Activated naive CD8-positive, alpha-beta T cell (primary cell): Measurements from ENCODE around the gene PDXK.
"Not testable (repeated sequence)": the region's sequence is repeated elsewhere in the genome, so short reads cannot be mapped to it uniquely, and the experiment has no call there.

Experiments used
- H3K27ac Mint-ChIP-seq: one replicate; pipeline ENCODE4 v1.8.0; 2021; ENCODE audit warnings: mixed read lengths
- H3K27me3 Mint-ChIP-seq: one replicate; pipeline ENCODE4 v1.8.0; 2021; ENCODE audit warnings: mixed read lengths
- H3K36me3 Mint-ChIP-seq: one replicate; pipeline ENCODE4 v1.8.0; 2021; ENCODE audit warnings: mixed read lengths
- H3K4me1 Mint-ChIP-seq: one replicate; pipeline ENCODE4 v1.8.0; 2021; ENCODE audit warnings: low read depth, mixed read lengths
- H3K4me3 Mint-ChIP-seq: one replicate; pipeline ENCODE4 v1.8.0; 2021; ENCODE audit warnings: mild to moderate bottlenecking, mixed read lengths
- H3K9me3 Mint-ChIP-seq: one replicate; pipeline ENCODE4 v1.8.0; 2021; ENCODE audit warnings: low read depth, mixed read lengths

PDXK gene

GRCh38 chr21:43718872-43719747, at the start of gene PDXK:
PDXK (plus strand) TSS chr21:43719129; CDS start chr21:43719295, 166 bp downstream.
- H3K4me1 Mint-ChIP-seq = peaks cover 31% of the 10 kb centered on the region

GRCh38 chr21:43669828-43670605, 48.9 kb upstream of the PDXK start:
- Mint-ChIP-seq H3K36me3 (peaks cover 5% of the 10 kb centered on the region), H3K4me3 (no peak overlapping the region), H3K9me3 (no peaks in the 10 kb centered on the region), H3K27ac (no peak overlapping the region), H3K27me3 (no peaks in the 10 kb centered on the region), H3K4me1 (peaks cover 26% of the 10 kb centered on the region)

More at GRCh38 chr21:43718872-43719747, at the start of gene PDXK:
- H3K4me3 Mint-ChIP-seq = peak within 1 kb of the TSS; percentile 86
- H3K9me3 Mint-ChIP-seq = no peaks in the 10 kb centered on the region
- H3K36me3 Mint-ChIP-seq = no peaks in the 10 kb centered on the region
- H3K27me3 Mint-ChIP-seq = no peaks in the 10 kb centered on the region
- peak within 1 kb of the TSS; percentile 72 for H3K27ac Mint-ChIP-seq

GRCh38 chr21:43675871-43676270, 43.1 kb upstream of the PDXK start:
- H3K27ac Mint-ChIP-seq = no peak overlapping the region

GRCh38 chr21:43676391-43676790, 42.5 kb upstream of the PDXK start:
- Mint-ChIP-seq H3K36me3 (peaks cover 8% of the 10 kb centered on the region), H3K27me3 (no peaks in the 10 kb centered on the region), H3K9me3 (no peaks in the 10 kb centered on the region), H3K27ac (no peak overlapping the region), H3K4me1 (peaks cover 8% of the 10 kb centered on the region), H3K4me3 (no peak overlapping the region)

More at GRCh38 chr21:43675871-43676270, 43.1 kb upstream of the PDXK start:
- Mint-ChIP-seq H3K4me3 (no peak overlapping the region), H3K36me3 (peaks cover 8% of the 10 kb centered on the region), H3K9me3 (no peaks in the 10 kb centered on the region), H3K4me1 (peaks cover 8% of the 10 kb centered on the region), H3K27me3 (no peaks in the 10 kb centered on the region)

GRCh38 chr21:43679951-43680350, 39.0 kb upstream of the PDXK start:
- H3K36me3 Mint-ChIP-seq = peaks cover 8% of the 10 kb centered on the region
- no peak overlapping the region for H3K4me3 Mint-ChIP-seq
- H3K27me3 Mint-ChIP-seq = no peaks in the 10 kb centered on the region
- H3K9me3 Mint-ChIP-seq = no peaks in the 10 kb centered on the region
- H3K27ac Mint-ChIP-seq = no peak overlapping the region
- peaks cover 8% of the 10 kb centered on the region for H3K4me1 Mint-ChIP-seq

GRCh38 chr21:43680421-43680820, 38.5 kb upstream of the PDXK start:
- H3K4me1 Mint-ChIP-seq, H3K27ac Mint-ChIP-seq, H3K4me3 Mint-ChIP-seq, H3K27me3 Mint-ChIP-seq, H3K9me3 Mint-ChIP-seq: not testable (repeated sequence)
- peaks cover 11% of the 10 kb centered on the region for H3K36me3 Mint-ChIP-seq

GRCh38 chr21:43681650-43682049, 37.3 kb upstream of the PDXK start:
- Mint-ChIP-seq H3K9me3 (no peaks in the 10 kb centered on the region), H3K27me3 (no peaks in the 10 kb centered on the region), H3K4me1 (peaks cover 8% of the 10 kb centered on the region), H3K4me3 (no peak overlapping the region), H3K27ac (no peak overlapping the region), H3K36me3 (peaks cover 12% of the 10 kb centered on the region)

GRCh38 chr21:43684424-43684823, 34.5 kb upstream of the PDXK start:
- Mint-ChIP-seq H3K27me3 (no peaks in the 10 kb centered on the region), H3K36me3 (peaks cover 13% of the 10 kb centered on the region), H3K4me3 (no peak overlapping the region), H3K9me3 (no peaks in the 10 kb centered on the region), H3K4me1 (peaks cover 4% of the 10 kb centered on the region), H3K27ac (no peak overlapping the region)

- Mint-ChIP-seq H3K4me1 (no peaks in the 10 kb centered on the region), H3K4me3 (no peak overlapping the region), H3K27ac (no peak overlapping the region), H3K9me3 (no peaks in the 10 kb centered on the region), H3K36me3 (peaks cover 7% of the 10 kb centered on the region), H3K27me3 (no peaks in the 10 kb centered on the region)
Measured at GRCh38 chr21:43686811-43687565, 31.9 kb upstream of the PDXK start.

GRCh38 chr21:43687566-43688399, 31.1 kb upstream of the PDXK start:
- Mint-ChIP-seq H3K27ac (no peak overlapping the region), H3K4me1 (no peaks in the 10 kb centered on the region), H3K4me3 (no peak overlapping the region), H3K36me3 (peaks cover 9% of the 10 kb centered on the region), H3K9me3 (no peaks in the 10 kb centered on the region), H3K27me3 (no peaks in the 10 kb centered on the region)

GRCh38 chr21:43688906-43689305, 30.0 kb upstream of the PDXK start:
- H3K27me3 Mint-ChIP-seq = no peaks in the 10 kb centered on the region
- H3K4me3 Mint-ChIP-seq = no peak overlapping the region
- peaks cover 9% of the 10 kb centered on the region for H3K36me3 Mint-ChIP-seq
- no peak overlapping the region for H3K27ac Mint-ChIP-seq
- H3K4me1 Mint-ChIP-seq = no peaks in the 10 kb centered on the region
- no peaks in the 10 kb centered on the region for H3K9me3 Mint-ChIP-seq

- Mint-ChIP-seq H3K27me3 (no peaks in the 10 kb centered on the region), H3K27ac (no peak overlapping the region), H3K9me3 (no peaks in the 10 kb centered on the region), H3K4me3 (no peak overlapping the region), H3K4me1 (no peaks in the 10 kb centered on the region), H3K36me3 (peaks cover 11% of the 10 kb centered on the region)
Measured at GRCh38 chr21:43689556-43690337, 29.2 kb upstream of the PDXK start.

GRCh38 chr21:43690346-43690745, 28.6 kb upstream of the PDXK start:
- Mint-ChIP-seq H3K9me3 (no peaks in the 10 kb centered on the region), H3K27ac (no peak overlapping the region), H3K27me3 (no peaks in the 10 kb centered on the region), H3K36me3 (peaks cover 8% of the 10 kb centered on the region), H3K4me1 (no peaks in the 10 kb centered on the region), H3K4me3 (no peak overlapping the region)
